Spleen (tissue), 7 donors: ENCODE results near the gene CACNA2D1.

ENCODE experiments used
- CTCF ChIP-seq, 11 experiments: fragments of 200-600 bp in 7 of 11; fragments of 450-650 bp in 4 of 11; sonication (generic) in 4 of 11; IDR thresholded peaks in 8 of 11; conservative IDR thresholded peaks in 3 of 11; 1 replicate in 7 of 11; 2 replicates in 4 of 11; pipeline versions ENCODE4 v1.4.0 to v1.8.0; 2016 to 2021; ENCODE audit warnings: antibody characterized with exemption in 11 of 11, inconsistent platforms in 4 of 11, mild to moderate bottlenecking in 1 of 11
- POLR2A ChIP-seq, 3 donors: fragments of 450-650 bp; IDR thresholded peaks; one replicate each; pipeline ENCODE4 v1.5.1; 2017; ENCODE audit warnings: antibody characterized with exemption in 3 of 3, mild to moderate bottlenecking in 1 of 3
- donor health status: DM: no; HTN: no; CAD: no; lungs with moderate emphysema.
- donor health status: DM: no; HTN: no; CAD: no.
- donor health status: DM: no; HTN: no; CAD: no.

GRCh38 chr7:81925530-81925929 is 518.0 kb downstream of the CACNA2D1 start:
- no peak for TF ChIP-seq CTCF (IDR thresholded peaks at IDR 0.05 in 8 of 11, conservative IDR thresholded peaks at IDR 0.05 in 3 of 11)
- TF ChIP-seq POLR2A (IDR thresholded peaks at IDR 0.05) = no peak
